Astrocyte (in vitro differentiated cells and primary cell): ENCODE measurements around the gene PIAS1. TPM values are rescaled to one million over a fixed set of nuclear protein-coding genes. Genes with fewer than 3 reads are reported as not detected.

Experiments used
- DNase-seq: peaks from one replicate; pipeline ENCODE4 v3.0.0-alpha.2; 2010; ENCODE audit warnings: low read depth
- FAIRE-seq: peaks from 2 replicates; lab custom pipeline; 2011; peaks lifted over from hg19 to GRCh38; lab: Jason Lieb, UNC
- H2AFZ ChIP-seq: 2 replicates; pipeline ENCODE4 v1.6.0; 2012; ENCODE audit warnings: low read depth, low read length, inconsistent platforms
- H3K27ac ChIP-seq: 2 replicates; pipeline ENCODE4 v1.5.1; 2011; ENCODE audit warnings: low read depth, low read length, inconsistent platforms
- H3K27me3 ChIP-seq: 2 replicates; pipeline ENCODE4 v1.6.0; 2011; ENCODE audit warnings: low read length, inconsistent platforms; ENCODE audit not compliant: insufficient read depth
- H3K36me3 ChIP-seq: 2 replicates; pipeline ENCODE4 v1.5.1; 2011; ENCODE audit warnings: low read length, inconsistent platforms; ENCODE audit not compliant: insufficient read depth
- H3K4me1 ChIP-seq: 2 replicates; pipeline ENCODE4 v1.5.1; 2011; ENCODE audit warnings: low read length, inconsistent platforms; ENCODE audit not compliant: insufficient read depth
- H3K4me2 ChIP-seq: 2 replicates; pipeline ENCODE4 v1.6.0; 2012; ENCODE audit warnings: low read length, inconsistent platforms
- H3K4me3 ChIP-seq: 2 replicates; pipeline ENCODE4 v1.5.1; 2011; ENCODE audit warnings: low read depth, mild to moderate bottlenecking, low read length, inconsistent platforms; ENCODE audit not compliant: insufficient read depth
- H3K79me2 ChIP-seq: 2 replicates; pipeline ENCODE4 v1.6.0; 2012; ENCODE audit warnings: mild to moderate bottlenecking, low read length, inconsistent platforms; ENCODE audit not compliant: insufficient read depth
- H3K9ac ChIP-seq: 2 replicates; pipeline ENCODE4 v1.6.0; 2012; ENCODE audit warnings: mild to moderate bottlenecking, low read length, inconsistent platforms
- H3K9me3 ChIP-seq: 2 replicates; pipeline ENCODE4 v1.5.1; 2012; ENCODE audit warnings: low read depth, mild to moderate bottlenecking, low read length, inconsistent platforms; ENCODE audit not compliant: insufficient read depth
- H4K20me1 ChIP-seq: 2 replicates; pipeline ENCODE4 v1.6.0; 2012; ENCODE audit warnings: low read length, inconsistent platforms; ENCODE audit not compliant: insufficient read depth
- H3K27ac Mint-ChIP-seq: one replicate; pipeline ENCODE4 v1.8.0; 2021; ENCODE audit warnings: mild to moderate bottlenecking, mixed read lengths; ENCODE audit not compliant: unreplicated experiment
- H3K27me3 Mint-ChIP-seq: one replicate; pipeline ENCODE4 v1.8.0; 2021; ENCODE audit warnings: low read depth, mixed read lengths; ENCODE audit not compliant: unreplicated experiment
- H3K36me3 Mint-ChIP-seq: one replicate; pipeline ENCODE4 v1.8.0; 2021; ENCODE audit warnings: low read depth, mixed read lengths; ENCODE audit not compliant: unreplicated experiment
- H3K4me1 Mint-ChIP-seq: one replicate; pipeline ENCODE4 v1.8.0; 2021; ENCODE audit warnings: low read depth, mixed read lengths; ENCODE audit not compliant: unreplicated experiment
- H3K4me3 Mint-ChIP-seq: one replicate; pipeline ENCODE4 v1.8.0; 2021; ENCODE audit warnings: mild to moderate bottlenecking, moderate library complexity, mixed read lengths; ENCODE audit not compliant: unreplicated experiment
- H3K9me3 Mint-ChIP-seq: one replicate; pipeline ENCODE4 v1.8.0; 2021; ENCODE audit warnings: mild to moderate bottlenecking, mixed read lengths; ENCODE audit not compliant: unreplicated experiment
- CTCF ChIP-seq: IDR thresholded peaks from 2 replicates; pipeline ENCODE4 v1.5.1; 2011; ENCODE audit warnings: low read depth, mild to moderate bottlenecking, inconsistent platforms, low read length, moderate library complexity; ENCODE audit not compliant: insufficient read depth
- EZH2 ChIP-seq: IDR thresholded peaks from 2 replicates; pipeline ENCODE4 v1.6.1; 2012; ENCODE audit warnings: mild to moderate bottlenecking, low read length, inconsistent platforms; ENCODE audit not compliant: insufficient read depth
- total RNA-seq: library from RNA; stranded (reverse); gene quantifications from 2 replicates; pipeline ENCODE4 v1.2.1, GENCODE V29; 2021

Gene PIAS1
- total RNA-seq, 1 donor from 2014 or later: 30.2 TPM

- peaks cover 13% of the 10 kb centered on the region for H3K36me3 Mint-ChIP-seq
- no peaks in the 10 kb centered on the region for H3K27me3 ChIP-seq
- no peaks in the 10 kb centered on the region for H3K9me3 ChIP-seq
- H3K4me1 ChIP-seq: no peaks in the 10 kb centered on the region
- peaks cover 20% of the 10 kb centered on the region for H4K20me1 ChIP-seq
- FAIRE-seq (no peak), DNase-seq (no peak)
- H3K9me3 Mint-ChIP-seq: peaks cover 3% of the 10 kb centered on the region
- H3K4me1 Mint-ChIP-seq: no peaks in the 10 kb centered on the region
- H3K27ac Mint-ChIP-seq: no peak overlapping the region
- H3K4me3 Mint-ChIP-seq: no peak overlapping the region
- peaks cover 3% of the 10 kb centered on the region for H3K36me3 ChIP-seq
- TF ChIP-seq EZH2: no peak
- no peak for TF ChIP-seq CTCF
- no peak overlapping the region for H3K4me2 ChIP-seq
- no peak overlapping the region for H3K4me3 ChIP-seq
- no peak overlapping the region for H2AFZ ChIP-seq
- H3K27me3 Mint-ChIP-seq: no peaks in the 10 kb centered on the region
- no peak overlapping the region for H3K27ac ChIP-seq
- peaks cover 72% of the 10 kb centered on the region for H3K79me2 ChIP-seq
- no peak overlapping the region for H3K9ac ChIP-seq
Measured at GRCh38 chr15:68091743-68092142, 37.6 kb downstream of the PIAS1 start.

GRCh38 chr15:68096099-68096498, 42.0 kb downstream of the PIAS1 start:
- no peak for TF ChIP-seq CTCF
- no peak for TF ChIP-seq EZH2
- H3K4me2 ChIP-seq: no peak overlapping the region
- H3K27me3 ChIP-seq: no peaks in the 10 kb centered on the region
- H3K4me3 ChIP-seq: no peak overlapping the region
- no peak overlapping the region for H3K9ac ChIP-seq
- H3K4me1 Mint-ChIP-seq: no peaks in the 10 kb centered on the region
- no peak overlapping the region for H3K27ac ChIP-seq
- peaks cover 6% of the 10 kb centered on the region for H3K9me3 Mint-ChIP-seq
- H3K27ac Mint-ChIP-seq: no peak overlapping the region
- no peaks in the 10 kb centered on the region for H3K9me3 ChIP-seq
- FAIRE-seq (no peak), DNase-seq (no peak)
- no peaks in the 10 kb centered on the region for H3K4me1 ChIP-seq
- peaks cover 23% of the 10 kb centered on the region for H3K36me3 Mint-ChIP-seq
- H3K27me3 Mint-ChIP-seq: no peaks in the 10 kb centered on the region
- H4K20me1 ChIP-seq: peaks cover 34% of the 10 kb centered on the region
- no peak overlapping the region for H2AFZ ChIP-seq
- H3K79me2 ChIP-seq: peaks cover 89% of the 10 kb centered on the region
- H3K4me3 Mint-ChIP-seq: no peak overlapping the region
- H3K36me3 ChIP-seq: peaks cover 3% of the 10 kb centered on the region

- Mint-ChIP-seq H3K27ac (no peak overlapping the region), H3K9me3 (peaks cover 6% of the 10 kb centered on the region), H3K27me3 (no peaks in the 10 kb centered on the region), H3K36me3 (peaks cover 22% of the 10 kb centered on the region), H3K4me3 (no peak overlapping the region), H3K4me1 (no peaks in the 10 kb centered on the region)
- H3K27ac ChIP-seq: no peak overlapping the region
- no peak for DNase-seq
- H3K4me1 ChIP-seq: no peaks in the 10 kb centered on the region
- H3K9ac ChIP-seq: no peak overlapping the region
- H2AFZ ChIP-seq: no peak overlapping the region
- H3K4me3 ChIP-seq: no peak overlapping the region
- H3K4me2 ChIP-seq: no peak overlapping the region
- no peaks in the 10 kb centered on the region for H3K27me3 ChIP-seq
- peaks cover 3% of the 10 kb centered on the region for H3K36me3 ChIP-seq
- no peaks in the 10 kb centered on the region for H3K9me3 ChIP-seq
- no peak for TF ChIP-seq EZH2
- TF ChIP-seq CTCF: no peak
- peaks cover 92% of the 10 kb centered on the region for H3K79me2 ChIP-seq
- no peak for FAIRE-seq
- peaks cover 34% of the 10 kb centered on the region for H4K20me1 ChIP-seq
Measured at GRCh38 chr15:68097029-68097428, 42.9 kb downstream of the PIAS1 start.
